ENCODE results near the gene LARP6. TPM values are rescaled to one million over a fixed set of nuclear protein-coding genes. Genes with fewer than 3 reads are reported as not detected.
"Not testable (repeated sequence)": the region's sequence is repeated elsewhere in the genome, so short reads cannot be mapped to it uniquely, and the experiment has no call there.

The LARP6 gene
- total RNA-seq, 2 donors from 2014 or later, result not detected

DNA sequence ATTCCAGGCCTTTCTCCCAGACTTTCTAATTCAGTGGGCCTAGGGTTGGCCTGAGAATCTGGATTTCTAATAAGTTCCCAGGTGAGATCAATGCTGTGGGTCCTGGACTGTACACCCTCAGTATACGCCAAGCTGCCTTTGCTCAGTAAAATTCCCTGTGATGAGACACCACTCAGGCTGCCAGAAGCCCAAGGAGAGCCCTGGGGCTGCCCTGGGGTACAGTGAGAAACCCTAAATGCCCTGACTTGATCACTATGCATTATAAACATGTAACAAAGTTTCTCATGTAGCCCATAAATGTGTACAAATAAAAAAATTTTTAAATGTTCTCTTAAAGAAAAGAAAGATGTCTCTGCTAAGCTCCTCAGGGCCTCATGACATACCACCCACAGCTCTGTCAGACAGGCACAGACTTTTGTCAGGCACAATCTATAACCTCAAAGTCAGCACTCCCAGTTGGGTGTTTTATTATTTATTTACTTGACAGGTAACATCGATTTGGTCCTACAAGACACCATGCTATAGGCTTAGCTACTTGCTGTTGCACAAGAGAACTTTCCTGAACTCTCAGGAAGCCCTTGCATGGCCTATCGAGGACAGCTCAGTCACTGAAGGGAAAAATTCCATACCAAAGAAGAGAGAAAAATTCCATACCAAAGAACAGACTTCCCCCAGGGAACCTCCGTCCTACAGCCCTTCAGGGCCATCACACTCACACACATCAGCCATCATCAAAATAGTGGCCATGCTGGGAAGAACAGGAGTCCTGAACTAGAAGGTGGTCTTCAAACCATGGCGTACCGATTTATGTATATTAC is 22.7 kb downstream of the LARP6 start:
- no peak for DNase-seq (ENCODE audit: low spot score)
- H3K27me3 Mint-ChIP-seq, result peaks cover 12 to 23% of the 10 kb centered on the region in 2 donors
- H3K27ac Mint-ChIP-seq, result no peak overlapping the region
- H3K9me3 Mint-ChIP-seq, result no peaks in the 10 kb centered on the region
- no peak overlapping the region for H3K4me3 Mint-ChIP-seq
- H3K4me1 Mint-ChIP-seq (ENCODE audit: low read depth in 2 of 2), result no peaks in the 10 kb centered on the region
- no peak for ATAC-seq
- no peaks in the 10 kb centered on the region for H3K36me3 Mint-ChIP-seq

DNA sequence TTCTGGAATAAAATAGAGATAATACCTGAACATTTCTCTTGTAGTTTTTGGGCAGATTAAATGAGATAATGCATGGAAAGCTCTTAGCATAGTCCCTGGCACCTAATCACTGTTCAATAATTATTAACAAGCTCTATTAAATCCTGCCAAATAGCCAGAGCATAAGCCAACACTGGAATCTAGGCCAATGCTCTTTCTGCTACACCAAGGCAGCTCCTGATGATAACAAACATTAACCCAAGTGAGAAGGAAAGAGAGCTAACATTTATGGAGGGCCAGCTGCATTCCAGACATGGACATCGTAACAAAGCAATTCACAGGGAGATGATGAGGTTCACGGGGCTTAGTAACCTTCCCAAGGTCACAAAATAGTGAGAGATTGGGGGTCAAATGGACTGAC is 23.3 kb downstream of the LARP6 start:
- ATAC-seq (no peak), DNase-seq (ENCODE audit: low spot score) (no peak)
- no peaks in the 10 kb centered on the region for H3K36me3 Mint-ChIP-seq
- peaks cover 9 to 21% of the 10 kb centered on the region in 2 donors for H3K27me3 Mint-ChIP-seq
- H3K4me3 Mint-ChIP-seq, result no peak overlapping the region
- H3K4me1 Mint-ChIP-seq (ENCODE audit: low read depth in 2 of 2), result no peaks in the 10 kb centered on the region
- H3K27ac Mint-ChIP-seq, result no peak overlapping the region
- no peaks in the 10 kb centered on the region for H3K9me3 Mint-ChIP-seq

DNA sequence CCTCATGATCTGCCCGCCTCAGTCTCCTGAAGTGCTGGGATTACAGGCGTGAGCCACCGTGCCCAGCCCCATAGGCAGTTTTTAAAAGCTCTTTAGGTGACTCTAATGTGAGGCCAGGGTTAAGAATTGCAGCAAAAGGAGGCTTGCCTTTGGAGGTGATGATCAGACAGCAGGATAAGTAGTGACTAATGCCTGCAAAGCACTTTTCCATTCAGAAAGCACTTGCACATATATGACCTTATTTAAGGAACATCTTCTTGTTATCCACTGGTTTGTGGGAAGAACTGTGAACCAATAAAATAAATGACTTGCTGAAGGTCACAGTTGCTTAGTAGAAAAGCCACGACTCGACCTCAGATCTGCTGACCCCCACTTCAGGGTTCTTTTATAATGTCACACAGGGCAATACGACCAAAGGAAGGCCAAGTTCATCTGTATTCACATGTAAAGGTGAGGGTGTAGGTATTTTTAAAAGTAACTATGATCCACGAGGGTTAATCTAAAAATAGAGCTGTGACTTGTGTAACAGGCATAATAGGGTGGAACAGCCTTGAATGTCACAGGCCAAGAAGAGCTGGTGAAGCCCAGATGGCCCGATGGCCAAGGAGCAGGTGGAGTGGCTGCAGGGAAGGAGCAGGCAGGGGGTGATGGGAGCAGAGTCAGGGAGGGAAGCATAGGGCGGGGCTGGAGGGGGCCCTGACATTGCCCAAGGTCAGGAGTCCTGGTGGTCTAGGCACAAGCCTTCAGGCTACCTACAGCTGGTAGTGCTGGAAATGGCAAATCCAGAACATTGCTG is 24.4 kb downstream of the LARP6 start:
- Mint-ChIP-seq H3K4me3 (no peak overlapping the region), H3K36me3 (no peaks in the 10 kb centered on the region), H3K27me3 (peaks cover 9 to 14% of the 10 kb centered on the region in 2 donors), H3K4me1 (ENCODE audit: low read depth in 2 of 2) (no peaks in the 10 kb centered on the region), H3K9me3 (no peaks in the 10 kb centered on the region), H3K27ac (no peak overlapping the region)
- DNase-seq (ENCODE audit: low spot score), result no peak
- no peak for ATAC-seq

DNA sequence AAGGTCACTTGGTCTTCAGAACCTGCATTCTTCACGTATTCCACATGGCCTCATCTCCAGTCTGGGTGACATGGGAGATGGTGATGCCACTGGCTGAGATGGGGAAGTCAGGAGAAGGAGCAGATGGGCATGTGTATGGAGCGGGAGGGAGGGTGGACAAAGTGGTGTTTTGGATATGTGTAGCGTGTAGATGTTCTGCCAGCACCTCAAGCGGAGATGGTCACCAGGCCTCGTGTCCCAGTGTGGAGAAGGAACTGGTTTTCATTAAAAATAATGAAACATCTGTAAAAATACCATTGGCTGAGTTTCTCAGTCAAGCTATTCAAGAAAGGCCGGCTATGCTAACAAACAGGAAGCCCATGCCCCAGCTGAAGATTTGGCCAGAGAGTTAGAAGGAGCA is 26.2 kb downstream of the LARP6 start:
- H3K27me3 Mint-ChIP-seq, result peaks cover 9 to 18% of the 10 kb centered on the region in 2 donors
- H3K27ac Mint-ChIP-seq, result no peak overlapping the region
- ATAC-seq (no peak), DNase-seq (ENCODE audit: low spot score) (no peak)
- no peaks in the 10 kb centered on the region for H3K9me3 Mint-ChIP-seq
- no peak overlapping the region for H3K4me3 Mint-ChIP-seq
- H3K4me1 Mint-ChIP-seq (ENCODE audit: low read depth in 2 of 2), result no peaks in the 10 kb centered on the region
- H3K36me3 Mint-ChIP-seq, result no peaks in the 10 kb centered on the region

DNA sequence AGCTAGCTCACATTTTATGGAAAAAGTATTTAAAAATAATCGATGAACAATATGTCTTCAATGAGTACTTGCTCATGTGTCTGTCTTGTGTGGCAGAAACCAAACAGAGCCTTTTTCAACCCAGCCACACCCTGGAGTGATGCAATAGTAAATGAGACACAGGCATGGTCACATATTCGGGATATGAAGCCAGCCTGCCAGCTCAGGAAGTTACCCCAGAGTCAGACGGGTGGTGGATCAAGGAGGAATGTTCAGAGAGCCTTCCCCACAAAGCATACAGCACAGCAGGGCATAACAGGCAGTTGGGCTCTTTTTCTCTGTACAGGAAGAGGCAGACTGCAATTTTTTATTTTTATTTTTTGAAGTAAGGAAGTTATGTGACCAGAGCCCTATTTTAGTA is 27.3 kb downstream of the LARP6 start:
- no peak for ATAC-seq
- no peak overlapping the region for H3K4me3 Mint-ChIP-seq
- no peaks in the 10 kb centered on the region for H3K36me3 Mint-ChIP-seq
- H3K9me3 Mint-ChIP-seq, result no peaks in the 10 kb centered on the region
- H3K4me1 Mint-ChIP-seq (ENCODE audit: low read depth in 2 of 2), result no peaks in the 10 kb centered on the region
- H3K27me3 Mint-ChIP-seq, result peaks cover 6 to 21% of the 10 kb centered on the region in 2 donors
- no peak for DNase-seq (ENCODE audit: low spot score)
- H3K27ac Mint-ChIP-seq, result no peak overlapping the region

DNA sequence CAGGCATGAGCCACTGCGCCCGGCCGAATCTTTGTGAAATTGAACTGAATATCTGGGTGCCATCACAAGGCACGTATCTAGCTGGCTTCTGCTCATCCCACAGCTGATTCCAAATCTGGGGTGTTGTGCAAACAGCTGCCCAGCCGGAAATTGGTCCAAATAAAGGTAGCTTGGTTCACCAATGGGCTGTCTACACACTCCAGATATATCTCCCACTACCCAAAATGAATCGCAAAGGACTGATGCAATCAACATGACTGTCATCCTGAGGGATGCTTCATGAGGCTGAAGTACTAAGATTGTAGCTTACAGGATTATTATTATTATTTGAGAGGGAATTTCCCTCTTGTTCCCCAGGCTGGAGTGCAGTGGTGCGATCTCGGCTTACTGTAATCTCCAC is 28.1 kb downstream of the LARP6 start:
- H3K4me3 Mint-ChIP-seq, result no peak overlapping the region
- DNase-seq (ENCODE audit: low spot score) (no peak), ATAC-seq (no peak)
- H3K36me3 Mint-ChIP-seq, result no peaks in the 10 kb centered on the region
- H3K27ac Mint-ChIP-seq, result no peak overlapping the region
- peaks cover 6 to 21% of the 10 kb centered on the region in 2 donors for H3K27me3 Mint-ChIP-seq
- no peaks in the 10 kb centered on the region for H3K9me3 Mint-ChIP-seq
- no peaks in the 10 kb centered on the region for H3K4me1 Mint-ChIP-seq (ENCODE audit: low read depth in 2 of 2)

DNA sequence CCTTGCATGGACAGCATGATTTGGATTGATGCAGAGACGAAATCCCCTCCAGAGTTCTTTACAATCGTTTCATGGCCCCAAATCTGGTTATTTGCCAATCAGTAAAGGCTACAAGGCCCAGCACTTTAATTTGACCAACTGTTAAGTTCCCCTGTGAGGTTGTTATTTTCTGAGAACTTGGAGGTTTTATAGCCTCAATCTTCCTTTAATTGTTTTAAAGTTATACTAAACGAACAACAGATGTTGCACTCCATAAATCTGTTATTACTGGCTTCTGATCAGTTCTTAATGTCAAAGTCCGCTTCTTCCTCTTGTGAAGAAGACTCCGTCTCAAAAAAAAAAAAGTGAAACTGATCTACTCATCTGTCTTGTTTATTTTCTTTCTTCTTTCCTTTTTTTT is 30.8 kb downstream of the LARP6 start:
- Mint-ChIP-seq H3K27ac (no peak overlapping the region), H3K27me3 (peaks cover 2 to 15% of the 10 kb centered on the region in 2 donors), H3K9me3 (no peaks in the 10 kb centered on the region), H3K36me3 (no peaks in the 10 kb centered on the region), H3K4me3 (no peak overlapping the region), H3K4me1 (ENCODE audit: low read depth in 2 of 2) (no peaks in the 10 kb centered on the region)
- DNase-seq (ENCODE audit: low spot score) (no peak), ATAC-seq (no peak)

DNA sequence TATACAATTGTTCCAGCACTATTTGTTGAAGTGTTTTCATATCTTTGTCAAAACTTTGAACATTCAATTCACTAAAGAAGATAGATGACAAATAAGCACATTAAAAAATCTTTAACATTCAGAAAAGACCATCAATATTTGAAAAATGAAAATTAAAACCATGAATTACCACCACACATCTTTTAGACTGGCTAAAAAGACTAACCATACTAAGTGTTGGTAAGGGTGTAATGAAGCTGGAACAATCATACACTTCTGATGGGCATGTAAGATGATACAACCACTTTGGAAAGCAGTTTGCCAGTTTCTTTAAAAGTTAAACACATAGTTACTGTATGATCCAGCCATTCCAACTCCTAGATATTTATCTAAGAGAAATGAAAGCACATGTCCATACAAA is 33.7 kb downstream of the LARP6 start:
- H3K36me3 Mint-ChIP-seq, result no peaks in the 10 kb centered on the region
- H3K27ac Mint-ChIP-seq, result no peak overlapping the region
- H3K9me3 Mint-ChIP-seq, result no peaks in the 10 kb centered on the region
- no peak overlapping the region for H3K4me3 Mint-ChIP-seq
- peaks cover 0 to 7% of the 10 kb centered on the region in 2 donors for H3K27me3 Mint-ChIP-seq
- ATAC-seq, result no peak
- DNase-seq (ENCODE audit: low spot score), result no peak
- no peaks in the 10 kb centered on the region for H3K4me1 Mint-ChIP-seq (ENCODE audit: low read depth in 2 of 2)

DNA sequence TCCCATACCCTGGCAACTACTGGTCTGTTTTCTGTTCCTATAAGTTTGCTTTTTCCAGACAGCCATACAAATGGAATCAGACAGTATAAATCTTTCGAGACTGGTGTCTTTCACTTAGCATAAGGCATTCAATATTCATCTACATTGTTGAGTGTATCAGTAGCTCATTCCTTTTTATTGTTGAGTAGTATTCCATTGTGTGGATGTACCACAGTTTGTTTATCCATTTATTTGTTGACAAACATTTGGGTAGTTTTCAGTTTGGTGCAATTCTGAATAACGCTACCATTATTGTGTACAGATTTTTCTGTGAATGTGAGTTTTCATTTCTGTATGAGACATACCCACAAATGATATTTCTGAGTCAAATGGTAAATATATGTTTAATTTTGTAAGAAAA is 35.4 kb downstream of the LARP6 start:
- peaks cover 0 to 7% of the 10 kb centered on the region in 2 donors for H3K27me3 Mint-ChIP-seq
- no peak for ATAC-seq
- no peak overlapping the region for H3K4me3 Mint-ChIP-seq
- no peaks in the 10 kb centered on the region for H3K36me3 Mint-ChIP-seq
- no peaks in the 10 kb centered on the region for H3K9me3 Mint-ChIP-seq
- no peak for DNase-seq (ENCODE audit: low spot score)
- no peak overlapping the region for H3K27ac Mint-ChIP-seq
- H3K4me1 Mint-ChIP-seq (ENCODE audit: low read depth in 2 of 2), result no peaks in the 10 kb centered on the region

DNA sequence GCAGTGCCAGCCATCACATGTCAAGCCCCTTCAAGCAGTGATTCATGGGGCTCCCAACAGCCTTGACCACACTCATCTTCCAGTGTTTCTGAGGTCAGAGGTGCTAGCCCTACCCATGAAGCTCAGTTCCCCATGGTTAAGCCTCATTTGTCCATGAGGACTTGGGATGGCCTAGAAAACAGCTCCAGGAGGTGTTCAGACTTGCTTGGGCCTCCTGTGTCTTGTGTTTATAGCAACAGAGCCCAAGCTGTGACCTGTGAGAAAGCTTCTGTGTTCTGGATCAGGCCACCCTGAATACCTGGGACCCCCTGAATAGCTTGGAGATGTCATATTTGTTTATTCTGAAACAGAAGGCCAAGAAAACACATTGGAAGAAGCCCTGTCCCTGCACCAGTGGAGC is 36.7 kb downstream of the LARP6 start:
- Mint-ChIP-seq H3K4me3 (no peak overlapping the region), H3K36me3 (no peaks in the 10 kb centered on the region), H3K27ac (no peak overlapping the region), H3K9me3 (no peaks in the 10 kb centered on the region), H3K27me3 (no peaks in the 10 kb centered on the region), H3K4me1 (ENCODE audit: low read depth in 2 of 2) (no peaks in the 10 kb centered on the region)
- no peak for DNase-seq (ENCODE audit: low spot score)
- ATAC-seq, result no peak

DNA sequence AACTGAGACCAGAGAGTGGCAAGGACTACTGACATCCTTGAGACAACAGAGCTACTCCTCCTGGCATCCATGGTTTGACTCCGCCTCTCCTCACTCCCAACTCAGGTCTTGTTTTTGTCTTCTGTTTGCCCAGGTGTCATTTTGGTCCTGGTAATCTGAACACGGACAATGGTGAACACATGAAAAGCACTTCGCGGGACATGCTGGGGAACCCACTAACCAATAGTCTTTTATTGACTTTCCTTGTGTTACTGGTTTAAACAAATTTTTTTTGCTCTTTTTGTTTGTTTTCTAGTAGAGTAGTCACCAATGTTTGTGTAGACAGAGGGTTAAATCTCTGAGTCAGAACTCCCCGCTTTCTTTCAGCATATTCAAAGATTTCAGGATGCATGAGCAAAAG is 38.4 kb downstream of the LARP6 start:
- no peak overlapping the region for H3K27ac Mint-ChIP-seq

DNA sequence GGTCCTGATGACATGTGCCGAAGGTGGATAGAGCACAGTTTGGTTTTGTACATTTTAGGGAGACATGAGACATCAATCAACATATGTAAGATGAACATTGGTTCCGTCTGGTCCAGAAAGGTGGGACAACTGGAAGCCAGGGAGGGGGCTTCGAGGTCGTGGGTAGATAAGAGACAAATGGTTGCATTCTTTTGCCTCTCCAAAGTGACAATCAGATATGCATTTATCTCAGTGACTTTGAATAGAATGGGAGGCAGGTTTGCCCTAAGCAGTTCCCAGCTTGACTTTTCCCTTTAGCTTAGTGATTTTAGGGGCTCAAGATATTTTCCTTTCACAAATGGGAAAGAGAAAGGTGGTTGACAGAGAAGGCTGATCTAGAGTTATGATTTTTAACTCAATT is 38.9 kb downstream of the LARP6 start:
- not testable (repeated sequence) for ATAC-seq

More for the DNA sequence above, 38.4 kb downstream of the LARP6 start:
- no peaks in the 10 kb centered on the region for H3K9me3 Mint-ChIP-seq
- peaks cover 0 to 3% of the 10 kb centered on the region in 2 donors for H3K27me3 Mint-ChIP-seq
- no peaks in the 10 kb centered on the region for H3K36me3 Mint-ChIP-seq
- H3K4me1 Mint-ChIP-seq (ENCODE audit: low read depth in 2 of 2), result peaks cover 0 to 4% of the 10 kb centered on the region in 2 donors
- DNase-seq (ENCODE audit: low spot score) (no peak), ATAC-seq (no peak)
- no peak overlapping the region for H3K4me3 Mint-ChIP-seq

DNA sequence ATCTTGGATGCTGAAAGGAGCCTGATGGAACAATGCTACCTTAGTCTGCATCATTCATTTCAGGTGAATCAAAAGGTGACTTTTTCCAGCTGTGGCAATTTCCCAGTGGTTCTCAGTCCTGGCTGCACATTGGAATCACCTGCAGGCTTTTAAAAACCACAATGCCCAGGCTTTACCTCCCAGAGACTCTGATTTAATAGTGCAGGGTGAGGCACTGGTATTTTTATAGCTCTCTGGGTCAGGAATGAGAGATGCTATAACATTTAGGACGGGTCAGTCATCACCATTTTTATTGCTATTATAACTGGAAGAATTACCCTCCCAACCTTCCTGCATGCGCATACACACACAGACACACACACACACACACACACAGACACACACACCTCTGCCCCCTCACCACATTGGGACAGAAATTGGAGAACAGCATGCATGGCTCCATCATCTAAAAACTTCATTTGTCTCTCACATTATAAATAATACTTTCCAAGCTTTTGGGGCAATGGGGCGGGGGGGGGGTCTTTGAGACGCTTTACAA is 41.1 kb downstream of the LARP6 start:
- H3K4me1 Mint-ChIP-seq (ENCODE audit: low read depth in 2 of 2), result peaks cover 0 to 4% of the 10 kb centered on the region in 2 donors
- no peaks in the 10 kb centered on the region for H3K36me3 Mint-ChIP-seq
- DNase-seq (ENCODE audit: low spot score), result no peak
- peaks cover 0 to 6% of the 10 kb centered on the region in 2 donors for H3K27me3 Mint-ChIP-seq
- no peak overlapping the region for H3K4me3 Mint-ChIP-seq
- no peaks in the 10 kb centered on the region for H3K9me3 Mint-ChIP-seq
- ATAC-seq, result no peak
- no peak overlapping the region for H3K27ac Mint-ChIP-seq

More for the DNA sequence above, 38.9 kb downstream of the LARP6 start:
- not testable (repeated sequence) for H3K27ac Mint-ChIP-seq; H3K4me3 Mint-ChIP-seq; H3K9me3 Mint-ChIP-seq; H3K4me1 Mint-ChIP-seq (ENCODE audit: low read depth in 2 of 2); H3K27me3 Mint-ChIP-seq; DNase-seq (ENCODE audit: low spot score); H3K36me3 Mint-ChIP-seq

All from natural killer cell treated with Interleukin-12 subunit alpha and Interleukin-12 subunit beta and Interleukin-15 and Interleukin-18, amount 100 ng/mL, for 72 hours (primary cell).